ENCODE data around the gene TAF11L8.

- no peak for TF ChIP-seq POLR2AphosphoS5 (IDR thresholded peaks at IDR 0.05; ENCODE audit: low read depth, low read length)
- no peak for TF ChIP-seq FOXP2 (optimal IDR thresholded peaks at IDR 0.05; ENCODE audit: borderline replicate concordance, extremely low read depth, extremely low read length, insufficient read depth)
- no peak for TF ChIP-seq TAF1 (IDR thresholded peaks at IDR 0.05; ENCODE audit: borderline replicate concordance, insufficient read depth, low read length)
- TF ChIP-seq REST (IDR thresholded peaks at IDR 0.05; ENCODE audit: insufficient read depth in 1 of 2, low read depth in 2 of 2, low read length in 2 of 2), result no peak
- TF ChIP-seq SIN3A (IDR thresholded peaks at IDR 0.05; ENCODE audit: borderline replicate concordance, insufficient read depth, low read length), result no peak
Observed at GRCh38 chr5:17620627-17621026, 29.9 kb upstream of the TAF11L8 start.
